ENCODE data around the gene GGN. TPM values are rescaled to one million over a fixed set of nuclear protein-coding genes. Genes with fewer than 3 reads are reported as not detected.

Gene GGN
- total and polyA plus RNA-seq, 2 of the 13 experiments (the other 11 are each of a cell fraction or from before 2014, with no cell fraction given), result not detected

- TF ChIP-seq PRDM15 (CRISPR knock-in tag; IDR thresholded peaks at IDR 0.05), result no peak
- TF ChIP-seq HMGXB4 (CRISPR knock-in tag; IDR thresholded peaks at IDR 0.05; ENCODE audit: borderline replicate concordance in 1 of 2, low read depth in 1 of 2), result no peak
- no peak for TF ChIP-seq ZNF335 (CRISPR knock-in tag; IDR thresholded peaks at IDR 0.05)
These were observed 35.2 kb downstream of the GGN start (continued) for GRCh38 chr19:38352611-38353010.

GRCh38 chr19:38351865-38352395, 35.9 kb downstream of the GGN start:
- FAIRE-seq, result no peak
- CTCF ChIA-PET (ENCODE audit: low intra/inter-chr PET ratio, low total read pairs), result no interaction called here
- no peak for TF ChIP-seq SRSF4 (IDR thresholded peaks at IDR 0.05; ENCODE audit: low read depth, low read length, poor library complexity, severe bottlenecking)
- 0 out of 2 replicates have a peak, but pooled peaks have one; percentile 49 for TF ChIP-seq ZMYM3 (CRISPR knock-in tag; IDR thresholded peaks at IDR 0.05)
- no peak for TF ChIP-seq E2F5 (CRISPR knock-in tag; conservative IDR thresholded peaks at IDR 0.05)
- no peak for TF ChIP-seq ZBTB39 (CRISPR knock-in tag; IDR thresholded peaks at IDR 0.05)
- no peak for TF ChIP-seq KDM6A (CRISPR knock-in tag; IDR thresholded peaks at IDR 0.05; ENCODE audit: low read depth)
- TF ChIP-seq ZNF253 (CRISPR knock-in tag; IDR thresholded peaks at IDR 0.05; ENCODE audit: borderline replicate concordance), result no peak
- peak; percentile 81 for TF ChIP-seq ZBTB33 (CRISPR knock-in tag; IDR thresholded peaks at IDR 0.05)

More at GRCh38 chr19:38351865-38352395, 35.9 kb downstream of the GGN start:
- intact Hi-C loops (cut with micrococcal nuclease; ENCODE audit: unreplicated experiment), result no loop called here
- in situ Hi-C loops (cut with HindIII; ENCODE audit: extremely low pct_ligation_motif_present, low pct_unique_long_range_greater_than_20kb), result no loop called here
- Histone ChIP-seq H3K9me3 (ENCODE audit: low read length) (no peaks in the 10 kb centered on the region), H3K9ac (ENCODE audit: insufficient read depth, low read depth, low read length) (no peak overlapping the region), H4K20me1 (ENCODE audit: insufficient read depth, low read length) (no peaks in the 10 kb centered on the region), H2AFZ (ENCODE audit: low read length) (no peak overlapping the region), H3K4me3 (replicated peaks in 1 of 3; ENCODE audit: insufficient read depth in 1 of 3, low read depth in 2 of 3, low read length in 3 of 3) (no peak overlapping the region), H3K79me2 (ENCODE audit: insufficient read depth, low read length) (no peaks in the 10 kb centered on the region), H3K4me2 (ENCODE audit: low read depth, low read length) (no peak overlapping the region), H3K27ac (ENCODE audit: extremely low read length, insufficient read depth, low read length) (no peak overlapping the region), H3K4me1 (ENCODE audit: insufficient read depth, low read length) (no peaks in the 10 kb centered on the region), H3K36me3 (replicated peaks in 1 of 2; ENCODE audit: control insufficient read depth in 1 of 2, insufficient read depth in 2 of 2, low read length in 2 of 2) (no peaks in the 10 kb centered on the region), H3K27me3 (ENCODE audit: control insufficient read depth in 1 of 2, insufficient read depth in 2 of 2, low read length in 2 of 2) (peaks cover 3 to 17% of the 10 kb centered on the region in 2 experiments; a peak in 4 of 5 replicates)
- ATAC-seq, result peak; percentile 72
- no peak for DNase-seq (ENCODE audit: low spot score)
- POLR2A ChIA-PET, result no interaction called here
- no TSS peak for BruUV-seq (replicated peaks)
- WGBS (ENCODE audit: low lambda C conversion rate), result 6% methylated on average over 5 of the region's 9 CpGs
